ENCODE data around the gene EIPR1. TPM values are rescaled to one million over a fixed set of nuclear protein-coding genes. Genes with fewer than 3 reads are reported as not detected.

The EIPR1 gene
- total and polyA plus RNA-seq, 2 experiments from 2014 or later = 17.4 to 46.3 TPM

GRCh38 chr2:3242747-3243369 is 134.8 kb downstream of the EIPR1 start:
- DNase-seq (ENCODE audit: low spot score) = no peak
- no peak overlapping the region for H3K27ac ChIP-seq (ENCODE audit: low read depth)
- H3K36me3 Mint-ChIP-seq (ENCODE audit: low read depth) = peaks cover 8% of the 10 kb centered on the region; the same call in 2 of the 3 replicates
- no peak overlapping the region for H2AFZ ChIP-seq
- no peaks in the 10 kb centered on the region for H3F3A ChIP-seq (replicated peaks; ENCODE audit: low read depth)
- no peak for TF ChIP-seq STAT1 (IDR thresholded peaks at IDR 0.05; ENCODE audit: unreplicated experiment)
- no peak for TF ChIP-seq EZH2phosphoT487 (IDR thresholded peaks at IDR 0.05; ENCODE audit: unreplicated experiment)
- no peak for TF ChIP-seq POLR2AphosphoS5 (IDR thresholded peaks at IDR 0.05; ENCODE audit: low read depth)
- no peak for TF ChIP-seq NANOG (IDR thresholded peaks at IDR 0.05; ENCODE audit: borderline replicate concordance)
- TF ChIP-seq ZNF114 (CRISPR knock-in tag; IDR thresholded peaks at IDR 0.05) = no peak
- TF ChIP-seq CTCF (conservative IDR thresholded peaks at IDR 0.05; ENCODE audit: low read depth in 2 of 2) = no peak
- no peak for TF ChIP-seq ETS1 (IDR thresholded peaks at IDR 0.05)
- TF ChIP-seq ZNF462 (CRISPR knock-in tag; IDR thresholded peaks at IDR 0.05) = no peak
- TF ChIP-seq JUNB (IDR thresholded peaks at IDR 0.05; ENCODE audit: unreplicated experiment) = no peak
- no peak for TF ChIP-seq ZNF331 (CRISPR knock-in tag; IDR thresholded peaks at IDR 0.05; ENCODE audit: low read depth)
- TF ChIP-seq CREB1 (CRISPR knock-in tag; IDR thresholded peaks at IDR 0.05; ENCODE audit: low read depth) = no peak
- no peak for TF ChIP-seq REST (IDR thresholded peaks at IDR 0.05; ENCODE audit: unreplicated experiment)
- no peak for TF ChIP-seq EZH2 (IDR thresholded peaks at IDR 0.05; ENCODE audit: low read depth, unreplicated experiment)
- peaks cover 8% of the 10 kb centered on the region for H3K27me3 Mint-ChIP-seq (ENCODE audit: insufficient read depth, low read depth, poor library complexity)
- no peak overlapping the region for H3K4me2 ChIP-seq
- H3K36me3 ChIP-seq (ENCODE audit: insufficient read depth) = no peaks in the 10 kb centered on the region
- no peaks in the 10 kb centered on the region; the same call in 1 of the 2 replicates for H3K9me2 ChIP-seq (ENCODE audit: insufficient read depth)
- H3K4me1 ChIP-seq (ENCODE audit: insufficient read depth) = peaks cover 12% of the 10 kb centered on the region
- no peaks in the 10 kb centered on the region for H4K20me1 ChIP-seq (replicated peaks; ENCODE audit: insufficient read depth)
- peaks cover 4% of the 10 kb centered on the region; the same call in 1 of the 2 replicates for H3K79me2 ChIP-seq (replicated peaks; ENCODE audit: insufficient read depth)
- no peak overlapping the region for H3K4me3 ChIP-seq
- H3K27ac Mint-ChIP-seq = no peak overlapping the region
- no peak for ATAC-seq
- H3K9me3 Mint-ChIP-seq = peaks cover 7% of the 10 kb centered on the region; the same call in 1 of the 3 replicates
- no peak overlapping the region for H3K4me3 Mint-ChIP-seq
- no peaks in the 10 kb centered on the region for H3K27me3 ChIP-seq (ENCODE audit: insufficient read depth)
- peaks cover 13% of the 10 kb centered on the region for H3K4me1 Mint-ChIP-seq
